RPMI8226 (cell line): ENCODE measurements around the gene TMEM50A.
"Not testable (repeated sequence)": the region's sequence is repeated elsewhere in the genome, so short reads cannot be mapped to it uniquely, and the experiment has no call there.

Source experiments
- DNase-seq: peaks from one replicate; pipeline ENCODE4 v3.0.0-alpha.2; 2015

Gene TMEM50A

GRCh38 chr1:25338188-25338981 is at the start of gene TMEM50A:
Gene TMEM50A, plus strand, starts transcription at chr1:25338334. Its CDS starts 2,153 bp downstream, at chr1:25340487.
- peak; percentile 90 for DNase-seq

- not testable (repeated sequence) for DNase-seq
Observed at GRCh38 chr1:25288573-25289101, 49.5 kb upstream of the TMEM50A start.

- DNase-seq, result not testable (repeated sequence)
Observed at GRCh38 chr1:25290043-25290442, 48.1 kb upstream of the TMEM50A start.

- DNase-seq, result not testable (repeated sequence)
Observed at GRCh38 chr1:25293426-25293825, 44.7 kb upstream of the TMEM50A start.

GRCh38 chr1:25294889-25295826 is 43.0 kb upstream of the TMEM50A start:
- DNase-seq, result not testable (repeated sequence)

GRCh38 chr1:25296501-25296900 is 41.6 kb upstream of the TMEM50A start:
- DNase-seq, result not testable (repeated sequence)

GRCh38 chr1:25300729-25301128 is 37.4 kb upstream of the TMEM50A start:
- DNase-seq, result not testable (repeated sequence)

GRCh38 chr1:25302330-25302729 is 35.8 kb upstream of the TMEM50A start:
- not testable (repeated sequence) for DNase-seq

- not testable (repeated sequence) for DNase-seq
Observed at GRCh38 chr1:25304936-25305335, 33.2 kb upstream of the TMEM50A start.

- not testable (repeated sequence) for DNase-seq
Observed at GRCh38 chr1:25308168-25308567, 30.0 kb upstream of the TMEM50A start.

- not testable (repeated sequence) for DNase-seq
Observed at GRCh38 chr1:25309085-25309484, 29.0 kb upstream of the TMEM50A start.

- DNase-seq, result not testable (repeated sequence)
Observed at GRCh38 chr1:25309486-25309885, 28.6 kb upstream of the TMEM50A start.

- DNase-seq, result not testable (repeated sequence)
Observed at GRCh38 chr1:25312806-25313470, 25.2 kb upstream of the TMEM50A start.

GRCh38 chr1:25320314-25320938 is 17.7 kb upstream of the TMEM50A start:
- not testable (repeated sequence) for DNase-seq

- not testable (repeated sequence) for DNase-seq
Observed at GRCh38 chr1:25322127-25322526, 16.0 kb upstream of the TMEM50A start.

GRCh38 chr1:25324407-25324806 is 13.7 kb upstream of the TMEM50A start:
- not testable (repeated sequence) for DNase-seq

GRCh38 chr1:25327864-25328790 is 10.0 kb upstream of the TMEM50A start:
- DNase-seq, result not testable (repeated sequence)

- DNase-seq, result not testable (repeated sequence)
Observed at GRCh38 chr1:25328791-25329185, 9.3 kb upstream of the TMEM50A start.

- DNase-seq, result not testable (repeated sequence)
Observed at GRCh38 chr1:25329336-25329735, 8.8 kb upstream of the TMEM50A start.

- DNase-seq, result not testable (repeated sequence)
Observed at GRCh38 chr1:25329950-25330349, 8.2 kb upstream of the TMEM50A start.

- not testable (repeated sequence) for DNase-seq
Observed at GRCh38 chr1:25336922-25337354, 1.2 kb upstream of the TMEM50A start.
